Islet precursor cell (in vitro differentiated cells): Measurements from ENCODE around the gene ZNF836.
"Not testable (repeated sequence)": the region's sequence is repeated elsewhere in the genome, so short reads cannot be mapped to it uniquely, and the experiment has no call there.

Experiments used
- DNase-seq: peaks from one replicate; pipeline ENCODE4 v3.0.0-alpha.2; 2018

The ZNF836 gene

GRCh38 chr19:52171321-52172169 is at the start of gene ZNF836:
Gene ZNF836 (minus strand): TSS chr19:52171621. CDS start chr19:52168072, 3,549 bp downstream.
- DNase-seq, result peak; percentile 89

- DNase-seq, result peak; percentile 42
Measured at GRCh38 chr19:52221031-52221430, 49.6 kb upstream of the ZNF836 start.

GRCh38 chr19:52219611-52220010 is 48.2 kb upstream of the ZNF836 start:
- peak; percentile 40 for DNase-seq

DNA sequence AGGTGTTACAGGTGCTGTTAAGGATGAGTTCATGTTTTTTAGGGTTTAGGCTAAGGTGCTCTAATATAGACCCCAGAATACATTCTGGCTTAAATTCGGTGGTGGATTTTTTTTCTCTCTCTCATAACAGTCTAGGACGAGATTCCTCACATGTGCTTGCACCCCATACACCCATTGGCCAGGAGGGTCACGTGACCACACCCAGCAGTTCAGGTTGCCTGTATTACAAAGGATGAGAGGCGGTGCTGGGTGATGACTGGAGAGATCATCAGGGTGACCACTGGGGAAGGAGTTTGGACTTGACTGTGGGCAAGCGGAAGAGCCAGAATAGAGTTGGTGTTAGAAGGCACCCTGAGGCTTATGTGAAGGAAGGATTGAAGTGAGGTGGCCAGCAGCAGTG is 46.2 kb upstream of the ZNF836 start:
- DNase-seq, result no peak

GRCh38 chr19:52216401-52216800 is 45.0 kb upstream of the ZNF836 start:
- no peak for DNase-seq

DNA sequence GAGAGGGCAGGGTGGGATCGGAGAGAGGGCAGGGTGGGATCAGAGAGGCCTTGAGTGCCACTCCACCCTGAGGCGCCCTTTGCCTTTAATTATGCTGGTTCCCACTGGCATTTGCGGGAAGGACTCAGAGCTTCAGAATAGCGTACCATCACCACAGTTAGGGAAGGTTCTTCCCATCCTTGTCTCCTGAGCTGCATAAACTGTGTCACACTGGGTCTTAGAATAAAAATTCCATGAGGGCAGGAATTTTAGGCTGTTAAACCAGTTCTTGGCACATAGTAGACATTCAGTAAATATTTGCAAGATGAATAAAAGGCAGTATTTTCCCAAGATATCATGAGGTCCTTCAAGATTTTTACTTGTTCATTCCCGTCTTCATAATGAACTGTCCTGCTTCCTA is 42.8 kb upstream of the ZNF836 start:
- DNase-seq, result no peak

- DNase-seq, result no peak
Measured at GRCh38 chr19:52212572-52213255, 41.3 kb upstream of the ZNF836 start.

- DNase-seq, result no peak
Measured at GRCh38 chr19:52211926-52212571, 40.6 kb upstream of the ZNF836 start.

DNA sequence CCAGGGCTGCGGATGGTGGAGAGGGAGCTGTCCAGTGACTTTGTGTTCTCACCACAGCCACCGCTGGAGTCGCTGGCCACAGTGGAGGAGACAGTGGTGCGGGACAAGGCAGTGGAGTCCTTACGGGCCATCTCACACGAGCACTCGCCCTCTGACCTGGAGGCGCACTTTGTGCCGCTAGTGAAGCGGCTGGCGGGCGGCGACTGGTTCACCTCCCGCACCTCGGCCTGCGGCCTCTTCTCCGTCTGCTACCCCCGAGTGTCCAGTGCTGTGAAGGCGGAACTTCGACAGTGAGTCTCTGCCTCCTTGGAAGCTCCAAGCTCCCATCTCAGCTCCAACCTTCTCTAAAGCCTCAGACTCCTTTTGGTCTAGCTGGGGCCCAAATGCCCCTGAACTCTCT is 39.8 kb upstream of the ZNF836 start:
- DNase-seq, result no peak

- DNase-seq, result no peak
Measured at GRCh38 chr19:52206481-52206880, 35.1 kb upstream of the ZNF836 start.

- not testable (repeated sequence) for DNase-seq
Measured at GRCh38 chr19:52200755-52201391, 29.5 kb upstream of the ZNF836 start.

- no peak for DNase-seq
Measured at GRCh38 chr19:52200044-52200443, 28.6 kb upstream of the ZNF836 start.

GRCh38 chr19:52198678-52199077 is 27.3 kb upstream of the ZNF836 start:
- DNase-seq, result no peak

DNA sequence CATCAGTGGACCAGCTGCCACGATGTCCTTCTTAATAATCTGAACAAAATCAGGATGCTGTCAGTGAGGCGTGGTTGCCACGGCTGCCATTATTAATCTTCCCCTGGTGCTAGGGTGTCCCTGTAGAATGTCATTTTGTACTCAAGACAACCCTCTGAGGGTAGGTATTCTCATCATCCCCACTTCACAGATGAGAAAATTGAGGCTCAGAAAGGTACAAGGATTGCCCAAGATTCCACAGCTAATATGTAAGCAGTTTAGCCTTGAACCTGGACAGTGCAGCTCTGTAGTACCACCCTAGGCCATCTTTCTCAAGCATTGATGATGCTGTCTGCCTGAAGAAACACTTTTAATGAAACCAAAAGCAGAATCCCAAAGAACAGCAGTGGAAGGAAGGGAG is 26.5 kb upstream of the ZNF836 start:
- no peak for DNase-seq

DNA sequence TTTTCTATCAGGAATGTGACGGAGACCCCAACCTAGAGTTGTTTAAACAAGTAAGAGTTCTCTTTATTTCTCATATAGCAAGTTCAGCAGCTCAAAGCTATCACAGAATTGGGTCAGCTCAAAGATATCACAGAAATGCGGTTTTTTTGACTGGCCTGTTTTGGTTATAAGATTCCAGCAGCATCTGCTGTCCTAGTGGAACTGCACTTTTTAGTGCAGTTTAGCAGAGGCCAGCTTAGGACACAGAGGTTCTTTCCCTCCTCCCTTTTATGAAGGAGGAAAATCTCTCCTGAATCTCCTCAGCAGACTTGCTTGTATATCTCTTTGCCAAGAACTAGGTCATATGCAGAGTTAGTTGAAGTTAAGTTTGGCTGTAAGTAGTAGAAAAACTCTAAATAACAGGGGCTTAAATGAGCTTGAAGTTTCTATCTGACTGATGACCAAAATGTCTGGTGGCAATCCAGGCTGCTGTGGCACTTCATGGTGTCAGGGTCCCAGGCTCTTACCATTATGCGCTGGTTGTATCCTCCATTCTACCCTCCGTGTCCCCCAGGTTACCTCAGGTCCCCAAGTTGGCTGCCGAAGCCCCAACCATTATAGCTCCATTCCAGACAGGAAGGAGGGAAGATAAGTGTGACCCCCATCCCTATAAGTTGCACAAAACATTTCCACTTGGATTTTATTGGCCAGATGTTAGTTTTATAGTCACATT is 25.0 kb upstream of the ZNF836 start:
- no peak for DNase-seq

DNA sequence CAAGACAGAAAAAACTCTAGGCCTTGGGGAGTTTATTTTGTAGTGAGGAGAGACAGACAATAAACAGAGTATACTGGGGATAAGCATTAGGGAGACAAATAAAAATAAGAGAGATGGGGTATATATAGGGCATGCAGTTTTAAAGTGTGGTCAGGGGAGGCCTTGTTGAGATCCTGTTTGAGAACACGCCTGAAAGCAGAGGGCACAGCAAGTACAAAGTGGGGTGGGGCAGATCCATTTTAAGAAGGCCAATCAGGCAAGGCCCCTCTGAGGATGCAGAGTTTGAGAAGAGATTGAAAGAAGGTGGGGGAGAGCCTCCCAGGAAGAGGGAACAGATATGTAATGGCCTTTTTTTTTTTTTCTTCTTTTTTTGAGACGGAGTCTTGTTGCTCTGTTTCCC is 20.5 kb upstream of the ZNF836 start:
- no peak for DNase-seq

GRCh38 chr19:52191389-52191788 is 20.0 kb upstream of the ZNF836 start:
- DNase-seq, result no peak

DNA sequence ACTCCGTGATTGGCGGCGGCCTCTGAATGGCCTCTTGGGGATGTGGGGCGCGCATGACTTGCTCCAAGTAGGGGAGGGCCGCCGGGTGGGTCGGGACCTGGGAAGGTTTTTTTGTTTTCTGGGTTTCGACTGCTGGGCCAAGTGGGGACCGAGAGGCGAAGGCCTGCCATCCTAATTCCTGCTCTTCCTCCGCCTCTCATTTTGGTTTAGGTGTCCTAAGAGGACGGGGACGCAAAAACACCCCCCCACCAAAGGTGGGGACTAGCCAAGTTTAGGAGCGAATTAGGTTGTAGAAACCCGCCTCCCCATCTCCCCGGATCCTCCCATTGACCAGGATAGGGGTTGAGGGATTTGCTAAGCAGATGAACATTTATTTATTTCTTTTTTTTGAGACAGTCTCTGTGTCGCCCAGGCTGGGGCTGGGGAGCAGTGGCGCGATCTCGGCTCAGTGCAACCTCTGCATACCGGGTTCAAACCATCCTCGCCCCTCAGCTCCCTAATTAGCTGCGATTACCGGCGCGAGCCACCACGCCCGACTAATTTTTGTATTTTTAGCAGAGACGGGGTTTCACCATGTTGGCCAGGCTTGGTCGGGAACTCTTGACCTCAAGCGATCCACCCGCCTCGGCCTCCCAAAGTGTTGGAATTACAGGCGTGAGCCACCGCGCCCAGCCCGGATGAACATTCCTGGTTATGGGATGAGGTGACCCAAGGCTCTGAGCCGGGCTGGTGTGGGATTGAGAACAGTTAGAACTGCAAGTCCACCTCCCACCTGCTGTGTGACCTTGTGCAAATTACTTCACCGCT is 19.3 kb upstream of the ZNF836 start:
- DNase-seq, result peak; percentile 66

DNA sequence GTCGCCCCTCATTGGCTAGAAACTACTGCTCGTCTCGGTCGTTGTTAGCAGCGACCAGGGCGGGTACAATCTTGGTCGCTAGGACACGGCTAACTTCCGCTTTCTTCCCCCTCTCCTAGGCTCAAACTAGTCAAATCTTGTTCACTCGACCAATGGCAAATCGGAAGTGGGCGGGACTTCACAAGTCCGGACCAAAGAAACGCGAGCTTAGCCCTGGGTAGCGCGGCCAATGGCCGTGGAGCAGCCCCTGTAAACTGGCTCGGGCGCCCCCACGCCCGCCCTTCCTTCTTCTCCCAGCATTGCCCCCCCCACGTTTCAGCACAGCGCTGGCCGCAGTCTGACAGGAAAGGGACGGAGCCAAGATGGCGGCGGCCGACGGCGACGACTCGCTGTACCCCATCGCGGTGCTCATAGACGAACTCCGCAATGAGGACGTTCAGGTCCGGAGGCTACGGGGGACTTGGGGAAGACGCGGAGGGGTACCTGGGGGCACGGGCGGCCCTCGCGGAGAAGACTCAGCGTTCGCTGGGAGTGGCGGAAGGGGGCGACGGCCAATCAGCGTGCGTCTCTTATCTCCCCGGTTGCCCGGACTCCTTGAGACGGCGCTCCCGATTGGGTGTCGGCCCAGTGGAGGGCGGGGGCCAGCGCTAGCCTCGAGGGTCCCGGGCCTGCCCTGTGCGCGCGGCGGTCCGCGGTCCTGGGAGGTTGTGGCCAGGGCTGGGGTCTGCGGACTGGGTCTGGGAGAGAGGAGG is 18.5 kb upstream of the ZNF836 start, which contains the start of gene PPP2R1A:
PPP2R1A (plus strand) TSS at position 318 of the 752 bp plus-strand sequence; CDS start at position 363, 45 bp downstream.
- peak; percentile 100 for DNase-seq

DNA sequence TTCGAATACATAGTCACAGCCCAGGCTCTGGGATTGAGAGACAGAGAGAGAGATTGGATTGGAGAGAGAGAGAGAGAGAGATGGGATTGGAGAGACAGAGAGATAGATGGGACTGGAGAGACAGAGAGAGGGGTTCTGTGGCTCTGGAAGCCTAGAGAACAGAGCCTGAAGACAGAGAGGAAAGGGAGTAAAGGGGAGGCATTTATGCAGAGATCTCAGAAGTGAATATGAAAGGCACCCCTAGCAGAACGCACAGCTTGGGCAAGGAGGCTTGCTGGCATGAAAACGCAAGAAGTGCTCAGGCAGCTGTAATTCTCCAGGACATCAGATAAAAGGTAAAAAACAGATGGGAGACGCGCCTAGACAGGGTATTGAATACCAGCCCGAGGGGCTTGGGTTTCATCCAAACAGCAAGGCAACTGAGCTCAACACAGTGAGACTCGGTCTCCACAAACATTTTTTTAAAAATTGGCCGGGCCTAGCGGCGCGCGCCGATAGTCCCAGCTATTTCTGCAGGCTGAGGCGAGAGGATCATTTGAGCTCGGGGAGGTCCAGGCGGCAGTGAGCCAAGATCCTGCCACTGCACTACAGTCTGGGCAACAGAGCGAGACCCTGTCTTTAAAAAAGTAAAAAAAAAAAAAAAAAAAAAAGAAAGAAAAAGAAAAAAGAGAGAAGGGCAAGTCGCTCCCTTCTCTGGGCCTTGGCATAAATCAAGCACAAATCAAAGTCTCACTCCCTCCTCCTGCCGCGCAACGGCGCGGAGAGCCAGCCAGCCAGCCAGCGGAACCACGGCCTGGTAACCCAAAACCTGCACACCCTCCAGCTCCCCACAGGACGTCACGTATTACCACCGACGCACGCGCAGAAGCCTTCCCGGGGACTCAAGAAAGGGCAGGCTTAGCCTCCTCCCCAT is 17.7 kb upstream of the ZNF836 start:
- DNase-seq, result no peak
